ENCODE data around the gene FAF1. TPM values are rescaled to one million over a fixed set of nuclear protein-coding genes. Genes with fewer than 3 reads are reported as not detected.

FAF1 gene
- polyA plus RNA-seq, 3 donors, result 69.2 to 76.7 (median 73.4) TPM

DNA sequence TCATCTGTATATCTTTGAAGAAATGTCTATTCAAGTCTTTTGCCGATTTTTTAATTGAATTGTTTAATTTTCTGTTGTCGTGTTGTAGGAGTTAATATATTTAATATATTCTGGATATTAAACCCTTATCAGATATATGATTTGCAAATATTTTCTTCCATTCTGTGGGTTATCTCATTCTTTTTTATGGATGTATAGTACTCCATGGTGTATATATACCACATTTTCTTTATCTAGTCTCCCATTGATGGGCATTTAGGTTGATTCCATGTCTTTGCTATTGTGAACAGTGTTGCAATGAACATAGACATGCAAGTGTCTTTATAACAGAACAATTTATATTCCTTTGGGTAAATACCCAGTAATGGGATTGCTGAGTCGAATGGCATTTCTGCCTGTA lies 436.5 kb downstream of the FAF1 start:
- no peak for DNase-seq (ENCODE audit: low read depth in 3 of 3, low spot score in 2 of 3)

DNA sequence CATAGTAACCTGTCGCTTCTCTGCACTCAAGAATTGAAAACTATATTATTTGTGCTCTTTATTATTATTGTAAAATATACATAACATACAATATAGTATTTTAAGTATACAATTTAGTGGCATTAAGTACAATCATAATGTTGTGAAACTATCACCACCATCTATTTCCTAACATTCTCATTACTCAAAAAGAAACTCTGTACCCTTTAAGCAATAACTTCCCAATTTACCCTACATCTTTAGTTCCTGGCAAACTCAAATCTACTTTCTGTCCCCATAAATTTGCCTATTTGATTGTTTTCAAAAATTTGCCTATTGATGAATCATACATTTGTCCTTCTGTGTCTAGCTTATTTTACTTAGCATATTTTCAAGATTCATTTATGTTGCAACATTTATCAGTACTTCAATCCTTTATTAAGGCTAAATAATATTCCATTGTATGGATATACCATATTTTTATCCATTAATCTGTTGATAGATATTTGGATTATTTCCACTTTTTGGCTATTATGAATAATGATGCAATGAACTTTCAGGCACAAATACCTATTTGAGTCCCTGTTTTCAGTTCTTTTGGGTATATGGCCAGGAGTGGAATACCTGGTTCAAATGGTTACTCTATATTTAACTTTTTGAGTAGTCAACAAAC lies 437.2 kb downstream of the FAF1 start:
- no peak for DNase-seq (ENCODE audit: low read depth in 3 of 3, low spot score in 2 of 3)

DNA sequence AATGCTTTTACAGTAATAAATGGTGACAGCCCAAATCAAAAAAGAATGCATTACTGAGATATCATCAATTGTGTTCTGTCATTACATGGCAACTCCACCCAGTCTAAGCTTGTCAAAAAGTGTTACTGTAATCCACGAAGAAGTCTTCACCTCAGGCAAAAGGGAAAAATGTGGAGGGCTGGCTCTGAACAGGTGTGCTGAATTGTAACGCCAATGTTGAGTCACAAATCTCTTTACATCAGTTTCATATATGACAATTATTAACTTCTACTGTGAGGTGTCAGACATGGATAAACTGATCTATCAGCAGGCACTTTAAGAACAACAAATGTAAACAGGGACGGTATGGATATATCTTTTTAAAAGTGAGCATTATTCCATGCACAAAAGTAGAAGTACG lies 438.4 kb downstream of the FAF1 start:
- no peak for DNase-seq (ENCODE audit: low read depth in 3 of 3, low spot score in 2 of 3)

DNA sequence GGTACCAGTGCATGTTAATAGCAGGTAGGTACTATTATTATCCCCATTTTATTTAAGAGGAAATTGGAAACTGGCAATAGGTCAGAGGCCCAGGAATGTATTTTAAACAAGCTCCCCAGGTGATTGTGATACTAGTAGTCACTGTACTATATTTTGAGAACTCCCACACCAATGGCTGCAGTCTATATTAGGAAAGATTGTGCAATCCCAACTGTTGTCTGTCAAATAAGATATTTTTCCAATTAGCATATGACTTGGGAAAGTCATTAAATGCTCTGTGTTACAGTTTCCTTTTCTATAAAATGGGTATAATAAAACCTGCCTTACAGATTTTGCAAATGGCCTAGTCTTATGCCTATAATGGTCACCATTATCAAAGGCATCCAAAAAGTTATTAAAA lies 442.6 kb downstream of the FAF1 start:
- DNase-seq (ENCODE audit: low read depth in 3 of 3, low spot score in 2 of 3), result no peak

DNA sequence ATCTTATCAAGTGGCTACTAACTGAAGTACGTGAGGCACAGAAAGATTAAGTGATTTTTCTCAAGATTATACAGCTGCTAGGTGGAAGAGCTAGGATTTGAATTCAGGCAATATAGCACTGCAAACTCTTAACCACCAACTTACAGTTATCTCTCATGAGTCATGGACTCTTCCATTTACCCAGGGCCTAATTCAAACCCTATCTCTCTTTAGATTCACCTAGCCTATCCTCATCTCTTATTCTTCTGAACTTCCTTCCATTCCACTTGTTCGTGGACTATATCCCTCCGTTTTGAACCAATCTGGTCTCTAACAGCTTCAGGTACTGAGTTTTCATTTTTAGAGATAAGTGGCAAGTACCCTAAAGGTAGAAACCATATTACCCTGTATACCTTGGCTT lies 444.0 kb downstream of the FAF1 start:
- no peak for DNase-seq (ENCODE audit: low read depth in 3 of 3, low spot score in 2 of 3)

DNA sequence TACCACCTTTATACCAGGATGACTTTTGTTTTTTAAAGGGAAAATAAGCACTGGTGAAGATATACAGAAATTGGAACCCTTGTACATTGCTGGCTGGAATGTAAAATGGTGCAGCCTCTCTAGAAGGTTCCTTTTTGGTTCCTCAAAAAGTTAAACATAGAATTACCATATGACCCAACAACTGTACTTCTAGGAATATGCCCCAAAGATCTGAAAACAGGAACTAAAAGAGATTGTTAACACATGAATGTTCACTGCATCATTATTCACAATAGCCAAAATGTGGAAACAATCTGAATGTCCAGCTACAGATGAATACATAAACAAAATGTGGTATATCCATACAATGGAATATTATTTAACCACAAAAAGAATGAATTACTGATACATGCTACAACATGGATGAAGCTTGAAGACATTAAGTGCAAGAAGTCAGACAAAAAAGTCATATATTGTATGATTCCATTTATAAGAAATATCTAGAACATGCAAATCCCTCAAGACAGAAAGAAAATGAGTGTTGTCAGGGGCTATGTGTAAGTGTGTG lies 452.0 kb downstream of the FAF1 start:
- DNase-seq (ENCODE audit: low read depth in 3 of 3, low spot score in 2 of 3), result no peak

DNA sequence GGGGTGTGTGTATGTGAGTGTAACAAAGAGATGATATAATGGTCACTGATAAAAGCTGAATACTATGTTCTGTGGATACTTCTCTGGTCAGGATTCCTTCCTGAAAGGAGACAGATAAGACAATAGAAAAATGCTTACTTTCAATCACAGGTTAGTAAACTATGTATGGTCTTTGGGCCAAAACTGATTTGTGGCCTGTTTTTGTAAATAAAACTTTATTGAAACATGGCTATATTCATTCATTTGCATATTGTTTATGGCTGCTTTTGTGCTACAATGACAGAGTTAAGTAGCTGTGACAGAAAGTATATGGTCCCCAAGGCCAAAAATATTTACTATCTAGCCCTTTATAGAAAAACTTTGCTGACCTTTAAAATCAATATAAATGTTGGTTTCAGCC lies 454.6 kb downstream of the FAF1 start:
- no peak for DNase-seq (ENCODE audit: low read depth in 3 of 3, low spot score in 2 of 3)

DNA sequence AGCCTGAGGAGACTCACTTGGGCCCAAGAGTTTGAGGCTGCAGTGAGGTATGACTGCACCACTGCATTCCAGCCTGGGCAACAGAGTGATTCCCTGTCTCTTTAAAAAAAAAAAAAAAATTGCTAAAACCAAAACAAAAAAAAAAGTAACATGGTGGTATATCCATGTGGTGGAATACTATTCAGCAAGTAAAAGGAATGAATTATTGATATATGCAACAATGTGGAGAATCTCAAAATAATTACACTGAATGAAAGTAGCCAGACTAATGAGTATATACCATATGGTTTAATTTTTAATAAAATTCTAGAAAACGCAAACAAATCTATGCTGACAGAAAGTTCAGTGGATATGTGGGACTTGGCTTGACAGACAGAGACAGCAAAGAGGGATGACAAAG lies 456.6 kb downstream of the FAF1 start:
- DNase-seq (ENCODE audit: low read depth in 3 of 3, low spot score in 2 of 3), result no peak

DNA sequence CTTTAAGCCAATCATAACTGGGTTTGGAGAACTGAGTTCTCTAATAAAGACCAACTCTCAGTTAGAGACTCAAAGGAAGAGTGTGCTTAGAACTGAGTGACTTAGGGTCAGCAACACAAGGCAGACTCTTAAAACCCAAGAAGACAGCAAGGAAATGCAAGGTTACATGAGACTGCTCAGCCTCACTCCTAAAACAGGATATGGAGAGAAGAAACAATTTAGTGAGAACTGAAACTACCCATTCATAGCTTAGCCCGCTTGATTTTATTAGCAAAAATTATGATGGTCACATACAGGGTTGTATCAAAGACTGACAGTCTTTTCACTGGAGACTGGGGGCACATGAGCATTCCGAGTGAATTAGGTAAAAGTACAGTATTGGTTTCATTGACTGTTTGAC lies 457.9 kb downstream of the FAF1 start:
- no peak for DNase-seq (ENCODE audit: low read depth in 3 of 3, low spot score in 2 of 3)

DNA sequence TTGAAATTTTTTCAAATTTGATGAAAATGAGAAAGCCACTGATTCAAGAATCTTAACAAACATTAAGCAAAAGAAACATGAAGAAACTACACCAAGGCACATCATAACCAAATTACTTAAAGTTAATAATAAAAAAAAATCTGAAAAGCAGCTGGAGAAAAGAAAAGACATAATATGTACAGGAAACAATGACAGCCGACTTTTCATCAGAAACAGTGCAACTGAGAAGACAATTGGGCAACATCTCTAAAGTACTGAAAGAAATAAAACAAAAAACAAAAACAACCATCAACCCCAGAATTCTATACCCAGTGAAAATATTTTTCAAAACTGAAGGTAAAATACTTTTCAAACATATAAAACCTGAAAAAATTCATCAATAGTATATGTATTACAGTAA lies 463.1 kb downstream of the FAF1 start:
- no peak for DNase-seq (ENCODE audit: low read depth in 3 of 3, low spot score in 2 of 3)

DNA sequence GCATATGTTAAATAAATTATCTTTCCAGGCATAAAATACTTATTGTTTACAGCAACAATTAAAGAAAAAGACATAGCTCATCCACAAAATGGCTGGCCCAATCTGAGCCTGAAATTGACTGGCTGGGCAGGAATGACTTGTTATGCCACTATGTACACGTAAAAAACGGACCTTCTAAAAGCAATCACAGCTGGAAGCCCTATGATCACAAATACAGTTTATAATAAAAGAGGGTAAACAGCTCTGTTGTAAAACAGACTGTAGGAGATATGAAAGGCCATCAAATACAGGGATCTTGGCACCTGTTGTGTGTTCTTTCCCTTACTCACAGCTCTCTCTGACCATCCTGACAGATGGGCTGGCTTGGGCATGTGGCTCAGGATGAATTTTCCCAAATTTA lies 466.4 kb downstream of the FAF1 start:
- no peak for DNase-seq (ENCODE audit: low read depth in 3 of 3, low spot score in 2 of 3)

DNA sequence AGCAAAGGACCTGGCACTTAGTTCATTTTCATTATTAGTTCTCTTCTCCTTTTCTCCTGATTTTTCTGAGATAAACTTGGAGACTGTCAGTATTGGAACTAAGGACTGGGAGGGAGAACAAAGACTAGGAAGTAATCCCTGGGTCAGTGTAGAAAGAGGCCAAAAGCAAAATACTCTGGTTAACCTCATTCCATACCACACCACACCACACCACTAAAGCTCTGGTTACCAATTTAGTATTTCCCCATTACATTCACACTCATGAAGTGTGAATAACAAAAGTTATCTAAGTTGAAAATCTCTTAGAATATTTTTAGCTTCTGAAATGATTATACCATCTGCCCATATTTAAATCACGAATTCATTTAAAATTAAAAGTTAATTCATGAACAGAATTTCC lies 467.9 kb downstream of the FAF1 start:
- no peak for DNase-seq (ENCODE audit: low read depth in 3 of 3, low spot score in 2 of 3)

DNA sequence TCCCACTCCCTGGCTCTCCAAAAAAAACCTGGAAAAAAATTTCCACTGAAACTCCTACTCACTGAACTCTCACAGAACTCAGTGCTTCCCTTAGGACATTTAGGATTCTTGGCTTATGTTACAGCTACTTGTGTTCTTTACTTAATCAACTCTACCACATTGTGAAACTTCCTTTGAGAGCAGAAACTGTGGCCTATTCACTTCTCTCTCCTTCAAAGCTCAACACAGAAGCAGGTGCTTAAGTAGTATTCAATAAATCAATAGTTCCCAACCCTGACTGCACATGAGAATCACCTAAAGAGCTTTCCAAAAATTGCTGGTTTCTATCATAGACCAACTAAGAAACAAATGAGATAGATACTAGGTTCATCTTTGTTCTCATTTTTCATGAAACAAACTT lies 468.9 kb downstream of the FAF1 start:
- DNase-seq (ENCODE audit: low read depth in 3 of 3, low spot score in 2 of 3), result no peak

DNA sequence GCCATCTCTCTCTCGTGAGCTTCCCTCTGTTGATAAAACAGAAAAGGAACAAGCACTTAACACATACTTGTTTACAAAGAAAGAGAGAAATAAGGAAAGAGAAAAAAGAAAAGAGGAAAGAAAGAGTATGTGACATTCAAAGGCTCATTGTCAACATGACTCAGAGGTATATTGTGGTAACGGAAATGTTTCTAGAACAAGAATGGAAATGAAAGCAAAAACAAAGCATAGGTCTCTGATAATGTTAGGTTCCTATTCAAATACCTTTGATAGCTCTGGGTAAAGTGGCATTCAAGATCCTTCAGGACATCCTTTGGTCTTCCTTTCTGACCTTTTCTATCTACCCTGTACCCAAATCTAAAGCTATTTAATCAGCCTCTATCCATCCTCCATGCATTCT lies 469.4 kb downstream of the FAF1 start:
- no peak for DNase-seq (ENCODE audit: low read depth in 3 of 3, low spot score in 2 of 3)

DNA sequence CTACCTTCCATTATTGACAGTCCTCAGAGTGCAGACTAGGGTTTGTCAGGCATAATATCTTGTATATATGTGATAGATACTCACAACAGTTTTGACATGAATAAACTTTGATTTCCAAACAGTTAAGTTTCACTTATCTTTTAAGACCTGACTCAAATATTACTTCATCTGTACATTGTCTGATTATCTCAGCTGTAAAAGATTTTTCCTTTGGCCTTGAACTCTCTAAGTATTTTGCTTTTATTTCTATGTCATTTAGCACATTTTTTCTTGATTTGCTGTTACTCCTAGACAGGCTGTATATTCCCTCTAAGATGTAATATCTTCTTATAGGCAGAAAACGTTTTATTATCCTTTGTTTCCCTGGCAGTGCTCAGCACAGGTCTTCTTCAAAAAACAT lies 471.2 kb downstream of the FAF1 start:
- DNase-seq (ENCODE audit: low read depth in 3 of 3, low spot score in 2 of 3), result no peak

DNA sequence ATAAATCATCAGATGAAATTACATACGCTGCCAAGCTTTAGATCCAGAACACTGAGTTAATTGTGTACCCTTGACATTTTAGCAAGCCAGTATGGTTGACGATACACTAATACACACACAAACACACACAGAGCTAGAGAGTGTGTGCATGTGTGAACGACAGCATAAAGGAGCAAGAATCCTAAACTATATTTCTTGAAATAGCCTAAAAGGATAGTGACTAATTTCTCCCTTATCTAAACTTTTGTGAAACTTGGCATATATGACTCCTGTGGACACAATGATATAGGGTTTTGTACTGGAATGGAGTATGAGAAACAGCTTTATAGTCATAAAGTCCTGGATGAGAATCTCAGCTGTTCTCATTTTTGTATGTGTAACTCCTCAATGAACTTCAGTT lies 471.7 kb downstream of the FAF1 start:
- DNase-seq (ENCODE audit: low read depth in 3 of 3, low spot score in 2 of 3), result no peak

DNA sequence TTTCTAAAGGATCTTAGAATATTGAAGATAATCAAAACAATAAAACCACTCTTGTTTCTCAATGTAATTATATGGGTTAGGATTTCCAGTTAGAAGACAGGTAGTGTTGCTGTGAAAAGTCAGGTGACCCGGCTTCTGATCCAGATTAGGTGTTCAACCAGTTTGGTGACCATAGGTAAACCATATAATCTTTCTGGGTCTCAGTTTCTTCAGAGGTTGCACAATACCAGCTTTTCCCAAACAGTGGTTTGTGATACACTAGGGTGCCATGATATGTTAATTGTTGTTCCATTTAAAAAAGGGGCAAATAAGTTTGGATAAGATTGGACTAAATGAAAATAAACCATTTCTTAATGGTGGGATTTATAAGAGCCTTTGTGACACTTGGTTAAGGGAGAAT lies 472.3 kb downstream of the FAF1 start:
- DNase-seq (ENCODE audit: low read depth in 3 of 3, low spot score in 2 of 3), result no peak

DNA sequence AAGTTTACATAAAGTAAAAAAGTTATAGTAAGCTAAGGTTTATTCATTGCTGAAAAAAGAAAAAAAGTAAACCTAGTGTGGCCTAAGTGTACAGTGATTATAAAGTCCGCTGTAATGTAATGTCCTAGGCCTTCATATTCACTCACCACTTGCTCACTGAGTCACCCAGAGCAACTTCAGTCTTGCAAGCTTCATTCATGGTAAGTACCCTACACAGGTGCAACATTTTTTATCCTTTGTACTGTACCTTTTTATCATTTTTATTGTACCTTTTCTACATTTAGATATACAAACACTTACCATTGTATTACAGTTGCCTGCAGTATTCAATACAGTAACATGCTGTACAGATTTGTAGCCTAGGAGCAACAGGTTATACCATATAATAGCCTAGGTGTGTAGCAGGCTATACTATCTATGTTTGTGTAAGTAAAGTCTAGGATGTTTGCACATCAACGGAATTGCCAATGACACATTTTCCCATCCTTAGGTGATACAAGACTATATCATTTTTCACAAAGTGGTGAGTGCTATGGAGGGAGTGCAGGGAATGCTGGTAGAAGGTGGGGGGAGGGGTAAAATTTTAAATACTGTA lies 478.8 kb downstream of the FAF1 start:
- no peak for DNase-seq (ENCODE audit: low read depth in 3 of 3, low spot score in 2 of 3)

DNA sequence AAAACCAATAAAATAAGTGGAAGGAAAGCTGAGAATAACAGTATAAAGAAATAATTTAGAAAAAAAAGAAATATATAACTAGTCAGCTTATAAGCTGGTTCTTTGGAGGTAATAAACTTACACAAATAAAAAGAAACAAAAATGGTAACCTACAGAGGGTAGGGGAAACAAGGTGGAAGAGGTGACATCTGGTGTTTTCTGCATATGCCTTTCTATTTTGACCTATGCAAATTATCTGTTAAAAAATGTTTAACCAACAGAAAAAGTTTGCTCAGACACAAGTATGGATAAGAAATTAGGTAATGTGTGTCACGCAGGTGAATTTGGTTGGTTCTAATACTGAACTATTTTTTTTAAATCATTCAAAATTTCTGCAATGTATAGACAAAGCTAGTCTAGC lies 483.3 kb downstream of the FAF1 start:
- no peak for DNase-seq (ENCODE audit: low read depth in 3 of 3, low spot score in 2 of 3)

DNA sequence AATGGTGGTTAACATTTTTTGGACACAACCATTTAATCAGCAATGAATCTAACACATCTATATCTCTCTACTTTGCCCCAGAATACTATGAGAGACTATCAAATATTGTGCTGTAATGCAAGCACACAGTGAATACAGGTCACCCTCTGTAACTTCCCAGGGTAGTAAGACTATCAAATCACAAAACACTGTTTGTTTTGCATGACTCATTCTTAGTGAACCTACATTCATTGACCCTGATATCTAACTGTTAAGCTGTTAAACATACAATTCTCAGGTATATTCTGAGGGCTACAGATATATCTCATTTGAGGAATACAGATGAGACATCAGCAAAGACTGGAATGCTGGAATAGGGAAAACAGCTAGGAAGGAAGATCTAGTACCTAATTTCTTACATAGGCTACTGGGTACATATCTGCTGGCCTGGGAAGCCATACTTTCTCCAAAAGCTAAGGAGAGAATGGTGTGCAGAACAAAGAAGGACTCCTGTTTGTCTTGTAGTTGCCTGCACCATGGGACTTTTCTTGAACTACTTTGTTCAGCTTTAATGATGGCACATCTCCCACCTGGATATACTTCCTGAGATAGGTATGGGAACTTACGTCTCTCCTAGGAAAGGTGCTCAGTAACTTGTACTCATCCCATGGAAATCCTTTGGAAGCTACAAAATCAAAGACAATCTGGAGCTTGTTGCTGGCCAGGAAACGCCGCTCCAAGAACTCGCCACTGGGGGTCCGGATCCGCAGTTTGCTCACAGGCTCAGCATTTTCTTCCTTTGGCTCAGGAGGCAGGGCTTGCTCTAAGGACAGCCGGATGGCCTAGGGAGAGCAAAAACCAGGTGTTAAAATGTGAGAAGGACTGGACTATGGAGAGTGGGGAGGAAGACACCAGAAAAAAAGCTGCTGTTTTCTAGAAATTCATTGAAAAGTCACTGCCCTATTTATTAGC lies 484.9 kb downstream of the FAF1 start:
- no peak for DNase-seq (ENCODE audit: low read depth in 3 of 3, low spot score in 2 of 3)

DNA sequence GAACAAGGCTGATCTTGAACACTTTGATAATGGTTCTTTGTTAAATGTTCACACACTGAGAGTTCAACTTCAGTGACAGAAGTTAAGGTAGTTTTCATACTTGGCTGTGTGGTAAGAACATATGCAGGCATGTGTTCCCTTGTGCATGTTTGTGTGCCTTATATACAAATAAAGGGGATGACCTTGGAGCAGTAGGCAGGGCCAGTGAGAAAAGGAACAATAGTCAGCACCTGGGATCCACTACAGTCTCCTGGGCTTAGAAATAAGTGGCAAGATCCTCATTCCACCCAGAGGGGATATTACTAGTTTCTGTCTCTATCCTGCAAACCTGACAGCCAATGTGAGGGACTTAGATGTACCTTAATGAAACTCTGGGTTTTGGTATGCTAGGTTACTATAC lies 486.6 kb downstream of the FAF1 start:
- DNase-seq (ENCODE audit: low read depth in 3 of 3, low spot score in 2 of 3), result no peak

DNA sequence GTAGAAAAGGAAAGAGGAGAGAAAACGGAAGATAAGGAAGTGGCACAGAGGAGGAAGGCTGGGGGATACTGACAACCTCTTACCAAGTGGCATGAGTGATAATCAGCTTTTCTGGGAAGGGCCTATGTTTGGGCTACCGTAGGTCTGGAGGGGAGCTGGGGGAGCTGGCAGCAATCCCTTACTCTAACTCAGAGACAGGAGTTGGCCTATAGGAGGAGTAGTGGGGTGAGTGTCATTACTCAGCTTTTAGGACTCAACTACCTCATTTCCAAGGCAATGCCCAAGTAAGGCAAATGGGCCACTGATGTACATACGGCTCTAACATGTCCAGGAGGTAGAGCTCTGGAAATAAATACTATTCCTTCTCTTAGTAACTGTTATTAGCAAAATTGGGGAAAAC lies 488.1 kb downstream of the FAF1 start:
- DNase-seq (ENCODE audit: low read depth in 3 of 3, low spot score in 2 of 3), result no peak
